K562 (cell line): Measurements from ENCODE around the gene SORT1. TPM values are rescaled to one million over a fixed set of nuclear protein-coding genes. Genes with fewer than 3 reads are reported as not detected.

ENCODE experiments used
- ATAC-seq: fragments of 200-7000 bp; cut with Tn5 transposase; 3 replicates; pipeline ENCODE4 v1.9.1; 2020; ENCODE audit warnings: moderate library complexity
- BruUV-seq: library from RNA; stranded (reverse); fragments of 400-500 nt; replicated peaks from 2 replicates; lab custom pipeline; 2021; lab: Mats Ljungman, UMichigan
- CTCF ChIA-PET: fragments of 300-600 bp; formaldehyde crosslinking; extraction: SDS; loops from one replicate; lab custom pipeline; 2021; ENCODE audit warnings: low intra/inter-chr PET ratio; lab: Yijun Ruan, JAX
- POLR2A ChIA-PET: fragments of 300-600, 350-650 bp; sonication (Branson Sonifier 250); formaldehyde crosslinking; extraction: SDS; loops from one replicate; lab custom pipeline; 2021; ENCODE audit warnings: antibody characterized with exemption, inconsistent platforms; lab: Yijun Ruan, JAX
- DNase-seq, 4 experiments: peaks; one replicate each; pipeline versions ENCODE4 v3.0.0 to v3.0.0-alpha.2; 2011 to 2018; ENCODE audit warnings: low spot score in 3 of 4, mixed read lengths in 3 of 4; ENCODE audit errors: extremely low read depth in 1 of 4
- FAIRE-seq: peaks from 2 replicates; lab custom pipeline; 2011; peaks lifted over from hg19 to GRCh38; lab: Jason Lieb, UNC
- H2AFZ ChIP-seq: 2 replicates; pipeline ENCODE4 v1.6.0; 2011; ENCODE audit warnings: low read depth, low read length, control low read depth, inconsistent platforms
- H3K27ac ChIP-seq: fragments of 200-600 bp; 3 replicates; pipeline ENCODE4 v1.8.0; 2011; ENCODE audit warnings: low read depth, mild to moderate bottlenecking, control low read depth, inconsistent platforms, low read length, moderate library complexity, mixed read lengths; ENCODE audit errors: extremely low read depth
- H3K27me3 ChIP-seq, 2 experiments: fragments of 300-600 bp in 1 of 2; 2 replicates in 1 of 2; 3 replicates in 1 of 2; pipeline versions ENCODE4 v1.6.0 to v1.8.0; 2011; ENCODE audit warnings: inconsistent platforms in 2 of 2, low read length in 2 of 2, mild to moderate bottlenecking in 1 of 2, mixed read lengths in 1 of 2, moderate library complexity in 1 of 2; ENCODE audit not compliant: control insufficient read depth in 2 of 2, insufficient read depth in 2 of 2
- H3K36me3 ChIP-seq: fragments of 300-600 bp; 3 replicates; pipeline ENCODE4 v1.8.0; 2011; ENCODE audit warnings: mild to moderate bottlenecking, low read length, inconsistent platforms; ENCODE audit not compliant: control insufficient read depth, insufficient read depth
- H3K4me1 ChIP-seq, 2 experiments: fragments of 200-600 bp in 1 of 2; replicated peaks in 1 of 2; 2 replicates in 1 of 2; 3 replicates in 1 of 2; pipeline versions ENCODE4 v1.5.1 to v1.8.0; 2011; ENCODE audit warnings: inconsistent platforms in 2 of 2, low read length in 2 of 2, mild to moderate bottlenecking in 1 of 2, mixed read lengths in 1 of 2, moderate library complexity in 1 of 2; ENCODE audit not compliant: control insufficient read depth in 2 of 2, insufficient read depth in 2 of 2
- H3K4me2 ChIP-seq: 2 replicates; pipeline ENCODE4 v1.6.1; 2011; ENCODE audit warnings: low read length, control low read depth, inconsistent platforms, mixed read lengths; ENCODE audit not compliant: insufficient read depth
- H3K4me3 ChIP-seq: fragments of 200-600 bp; sonication (generic), shearing (Covaris generic); 2 replicates; pipeline ENCODE4 v1.5.1; 2016; ENCODE audit warnings: control low read depth, inconsistent platforms
- H3K79me2 ChIP-seq: fragments of 200-600 bp; 3 replicates; pipeline ENCODE4 v1.8.0; 2011; ENCODE audit warnings: low read length, inconsistent platforms; ENCODE audit not compliant: control insufficient read depth, insufficient read depth
- H3K9ac ChIP-seq, 2 experiments: 2 replicates each; pipeline versions ENCODE4 v1.6.0 to v1.6.1; 2011; ENCODE audit warnings: low read depth in 2 of 2, low read length in 2 of 2, control low read depth in 1 of 2, inconsistent platforms in 1 of 2, mild to moderate bottlenecking in 1 of 2, mixed read lengths in 1 of 2; ENCODE audit not compliant: insufficient read depth in 1 of 2
- H3K9me1 ChIP-seq: one replicate; pipeline ENCODE4 v1.6.0; 2011; ENCODE audit warnings: inconsistent platforms, mild to moderate bottlenecking, low read length, moderate library complexity; ENCODE audit not compliant: control insufficient read depth, insufficient read depth
- H3K9me3 ChIP-seq: replicated peaks from 2 replicates; pipeline ENCODE4 v1.5.1; 2011; ENCODE audit warnings: low read depth, low read length, inconsistent platforms; ENCODE audit not compliant: control insufficient read depth, insufficient read depth
- H4K20me1 ChIP-seq: replicated peaks from 2 replicates; pipeline ENCODE4 v1.6.1; 2011; ENCODE audit warnings: low read length, inconsistent platforms, mixed read lengths; ENCODE audit not compliant: control insufficient read depth, insufficient read depth
- FOXA1 ChIP-seq: fragments of 450-650 bp; IDR thresholded peaks from 2 replicates; pipeline ENCODE4 v1.6.1; 2016; ENCODE audit warnings: mild to moderate bottlenecking, borderline replicate concordance
- HDAC8 ChIP-seq: fragments of 450-650 bp; IDR thresholded peaks from 2 replicates; pipeline ENCODE4 v1.6.1; 2016; ENCODE audit warnings: mild to moderate bottlenecking, missing genetic modification characterization, moderate library complexity, missing compliant biosample characterization
- WHSC1 ChIP-seq: IDR thresholded peaks from one replicate; pipeline ENCODE4 v1.6.1; 2012; ENCODE audit warnings: low read length, control low read depth, inconsistent platforms
- WGBS: fragments of 100-300 bp; shearing (Covaris generic); methylation state at CpG from one replicate; pipeline ENCODE4 v1.1.6; 2016; ENCODE audit warnings: low coverage, mixed read lengths; ENCODE audit not compliant: insufficient coverage; ENCODE audit errors: missing lambda C conversion rate; 5-methylcytosine and 5-hydroxymethylcytosine counted together
- in situ Hi-C: fragments of 300-500 bp; cut with MboI; formaldehyde crosslinking; loops from 4 replicates; pipeline ENCODE4 v1.15.0; 2018; ENCODE audit warnings: inconsistent platforms, mixed read lengths
- intact Hi-C: fragments of 100-400 bp; cut with micrococcal nuclease; formaldehyde crosslinking; loops from 2 replicates; pipeline ENCODE4 v1.14.2; 2022
- polyA plus RNA-seq, 8 experiments: library from polyadenylated mRNA; depleted of rRNA in 4 of 8; stranded (reverse) in 5 of 8; unstranded in 3 of 8; fragments of >200 nt; fragmentation: Nextera tagmentation in 2 of 8; fragmentation: Illumina TruSeq in 1 of 8; extraction: Ambion mirVana in 2 of 8; extraction: Trizol in 1 of 8; gene quantifications; 2 replicates each; pipeline versions ENCODE4 v1.2.1 to v1.2.3, GENCODE V29; 2011 to 2014; ENCODE audit warnings: inconsistent platforms in 1 of 8, missing spikeins in 1 of 8
- total RNA-seq, 7 experiments: library from RNA; depleted of rRNA in 6 of 7; stranded (reverse); fragments of >200 nt in 6 of 7; fragmentation: Illumina TruSeq in 2 of 7; extraction: Trizol in 2 of 7; gene quantifications; 2 replicates each; pipeline versions ENCODE4 v1.2.1 to v1.2.3, GENCODE V29; 2011 to 2021; ENCODE audit warnings: low replicate concordance in 1 of 7

The SORT1 gene
- total and polyA plus RNA-seq, 9 of the 15 experiments (the other 6 are each of a cell fraction or from before 2014, with no cell fraction given) = 27.4 to 112 (median 65.0) TPM

- WGBS = 86% methylated on average over 5 of the region's 5 CpGs
- no peaks in the 10 kb centered on the region for H3K9me1 ChIP-seq
- H3K4me3 ChIP-seq = no peak overlapping the region
- peaks cover 88% of the 10 kb centered on the region for H3K36me3 ChIP-seq
- no peak for ATAC-seq
- H3K4me1 ChIP-seq = no peaks in the 10 kb centered on the region; a peak in 1 of 5 replicates
- FAIRE-seq = no peak
- no peaks in the 10 kb centered on the region for H3K27me3 ChIP-seq
- no peak overlapping the region; the same call in 2 of the 3 replicates for H3K27ac ChIP-seq
- H3K79me2 ChIP-seq = no peaks in the 10 kb centered on the region
- H4K20me1 ChIP-seq = no peaks in the 10 kb centered on the region
- intact Hi-C loops = no loop called here
- no peak overlapping the region for H2AFZ ChIP-seq
- CTCF ChIA-PET = no interaction called here
- H3K9me3 ChIP-seq = no peaks in the 10 kb centered on the region
- POLR2A ChIA-PET = interaction anchor here (0.6 to 2.7 kb wide), 4 partner anchors 9 to 41 kb away, joined by 3 to 14 read pairs (median 6); no protein-coding TSS in a partner anchor
- in situ Hi-C loops = no loop called here
- H3K9ac ChIP-seq = no peak overlapping the region
- no peak for DNase-seq
- H3K4me2 ChIP-seq = no peak overlapping the region
- BruUV-seq = no TSS peak
- no peak for TF ChIP-seq FOXA1
- TF ChIP-seq WHSC1 = peak; percentile 55
- TF ChIP-seq, all 486 proteins: peak for 1
These were observed 46.3 kb downstream of the SORT1 start for GRCh38 chr1:109351457-109351856.

- in situ Hi-C loops (no loop called here), intact Hi-C loops (no loop called here)
- Histone ChIP-seq H3K4me2 (no peak overlapping the region), H3K27ac (no peak overlapping the region), H3K9me3 (no peaks in the 10 kb centered on the region), H3K4me1 (no peaks in the 10 kb centered on the region; a peak in 1 of 5 replicates), H3K9me1 (no peaks in the 10 kb centered on the region), H3K4me3 (no peak overlapping the region), H2AFZ (no peak overlapping the region), H3K79me2 (no peaks in the 10 kb centered on the region), H3K9ac (no peak overlapping the region), H3K36me3 (peaks cover 91% of the 10 kb centered on the region), H3K27me3 (no peaks in the 10 kb centered on the region), H4K20me1 (no peaks in the 10 kb centered on the region)
- ChIA-PET CTCF (no interaction called here), POLR2A (interaction anchor here (0.9 kb wide), 1 partner anchor 9 kb away, joined by 3 read pairs; no protein-coding TSS in a partner anchor)
- BruUV-seq = no TSS peak
- no peak for TF ChIP-seq HDAC8 (tag)
- FAIRE-seq = no peak
- no peak for ATAC-seq
- DNase-seq = no peak
- WGBS = 91% methylated on average over 1 of the region's 1 CpG
These were observed 47.1 kb downstream of the SORT1 start for GRCh38 chr1:109350655-109351054.
